GM12801 (cell line): ENCODE data around the gene CEP104.

ENCODE experiments used
- CTCF ChIP-seq: IDR thresholded peaks from one replicate; pipeline ENCODE4 v1.5.1; 2011; ENCODE audit warnings: control low read depth; ENCODE audit not compliant: insufficient read length; ENCODE audit errors: extremely low read depth

Gene CEP104

GRCh38 chr1:3898994-3899753, 42.2 kb upstream of the CEP104 start:
- TF ChIP-seq CTCF, result no peak

GRCh38 chr1:3898475-3898735, 41.4 kb upstream of the CEP104 start:
- TF ChIP-seq CTCF, result no peak

GRCh38 chr1:3896396-3897000, 39.5 kb upstream of the CEP104 start:
- no peak for TF ChIP-seq CTCF

GRCh38 chr1:3895951-3896325, 38.9 kb upstream of the CEP104 start:
- TF ChIP-seq CTCF, result no peak

- TF ChIP-seq CTCF, result no peak
Observed at GRCh38 chr1:3895279-3895950, 38.4 kb upstream of the CEP104 start.

- no peak for TF ChIP-seq CTCF
Observed at GRCh38 chr1:3894626-3895278, 37.7 kb upstream of the CEP104 start.

- no peak for TF ChIP-seq CTCF
Observed at GRCh38 chr1:3893190-3893589, 36.2 kb upstream of the CEP104 start.
